GM23338 (cell line): ENCODE results near the gene GGA2.

Experiments used
- CTCF ChIP-seq, 2 experiments: fragments of 200-600 bp in 1 of 2; sonication (generic) in 1 of 2; conservative IDR thresholded peaks; 2 replicates each; pipeline versions ENCODE4 v1.5.1 to v1.6.1; 2016 to 2017; ENCODE audit warnings: antibody characterized with exemption in 2 of 2, low read depth in 2 of 2, mild to moderate bottlenecking in 2 of 2, moderate library complexity in 1 of 2
- EZH2 ChIP-seq: fragments of 200-600 bp; sonication (generic); IDR thresholded peaks from one replicate; pipeline ENCODE4 v1.8.0; 2017; ENCODE audit warnings: antibody characterized with exemption, mild to moderate bottlenecking, low read depth; ENCODE audit not compliant: unreplicated experiment
- POLR2AphosphoS5 ChIP-seq: IDR thresholded peaks from 2 replicates; pipeline ENCODE4 v1.6.1; 2016; ENCODE audit warnings: antibody characterized with exemption, low read depth
- REST ChIP-seq: IDR thresholded peaks from one replicate; pipeline ENCODE4 v1.6.1; 2018; ENCODE audit warnings: antibody characterized with exemption; ENCODE audit not compliant: unreplicated experiment

DNA sequence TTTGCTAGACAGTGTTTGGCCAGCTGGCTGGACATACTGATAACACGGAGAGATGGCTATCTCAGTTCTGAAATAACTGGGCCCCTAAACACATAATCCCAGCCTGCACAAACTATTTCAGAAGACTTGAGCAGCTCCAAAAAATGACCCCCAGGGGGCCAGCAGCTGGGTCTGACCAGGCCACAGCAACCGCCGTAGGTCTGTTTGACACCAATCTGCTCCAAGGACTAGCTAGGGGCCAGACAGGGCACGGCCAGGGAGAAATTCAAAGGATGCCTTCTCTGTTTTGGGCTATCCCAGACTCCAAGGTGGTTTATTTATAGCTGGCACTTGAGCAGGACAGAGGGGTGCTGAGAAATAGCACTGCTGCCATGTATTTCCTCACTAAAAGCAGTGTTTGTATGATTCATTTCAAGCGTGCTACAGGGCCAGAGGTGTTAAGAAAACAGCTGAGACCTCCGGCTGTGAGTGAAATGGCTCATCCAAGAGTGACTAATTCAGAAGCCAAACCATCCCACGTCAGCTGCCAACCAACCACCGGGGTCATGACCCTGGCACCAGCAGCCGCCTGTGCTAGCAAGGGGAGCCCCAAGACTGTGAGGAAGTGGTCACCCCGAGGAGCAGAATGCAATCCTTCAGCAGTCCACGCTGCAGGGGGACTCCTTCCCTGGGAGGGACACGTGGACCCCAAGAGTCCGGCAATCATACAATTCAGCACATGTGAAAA lies 5.7 kb downstream of the GGA2 start:
- TF ChIP-seq EZH2 (no peak), CTCF (conservative IDR thresholded peaks at IDR 0.05; ENCODE audit: low read depth in 2 of 2) (no peak), REST (no peak), POLR2AphosphoS5 (no peak)
